ENCODE measurements around the gene POLR3C.

DNA sequence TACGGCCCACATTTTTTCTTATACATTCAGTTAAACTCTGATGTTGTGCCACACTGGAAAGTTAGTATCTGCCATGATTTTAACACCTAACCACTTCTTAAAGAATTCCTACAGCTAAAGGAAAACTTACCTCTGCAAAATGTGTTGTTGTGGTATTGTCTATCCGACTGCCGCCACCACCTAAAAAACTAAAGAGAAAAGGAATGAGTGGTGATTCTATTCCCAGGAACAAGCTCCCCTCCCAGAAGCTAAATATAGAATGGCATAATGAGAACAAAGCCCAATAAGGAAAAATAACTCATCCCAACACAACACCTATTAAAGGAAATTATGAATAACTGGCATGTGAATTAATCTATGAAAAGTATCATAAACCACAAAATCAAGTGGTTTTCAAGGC lies 39.6 kb upstream of the POLR3C start:
- TF ChIP-seq, protein P1, sequence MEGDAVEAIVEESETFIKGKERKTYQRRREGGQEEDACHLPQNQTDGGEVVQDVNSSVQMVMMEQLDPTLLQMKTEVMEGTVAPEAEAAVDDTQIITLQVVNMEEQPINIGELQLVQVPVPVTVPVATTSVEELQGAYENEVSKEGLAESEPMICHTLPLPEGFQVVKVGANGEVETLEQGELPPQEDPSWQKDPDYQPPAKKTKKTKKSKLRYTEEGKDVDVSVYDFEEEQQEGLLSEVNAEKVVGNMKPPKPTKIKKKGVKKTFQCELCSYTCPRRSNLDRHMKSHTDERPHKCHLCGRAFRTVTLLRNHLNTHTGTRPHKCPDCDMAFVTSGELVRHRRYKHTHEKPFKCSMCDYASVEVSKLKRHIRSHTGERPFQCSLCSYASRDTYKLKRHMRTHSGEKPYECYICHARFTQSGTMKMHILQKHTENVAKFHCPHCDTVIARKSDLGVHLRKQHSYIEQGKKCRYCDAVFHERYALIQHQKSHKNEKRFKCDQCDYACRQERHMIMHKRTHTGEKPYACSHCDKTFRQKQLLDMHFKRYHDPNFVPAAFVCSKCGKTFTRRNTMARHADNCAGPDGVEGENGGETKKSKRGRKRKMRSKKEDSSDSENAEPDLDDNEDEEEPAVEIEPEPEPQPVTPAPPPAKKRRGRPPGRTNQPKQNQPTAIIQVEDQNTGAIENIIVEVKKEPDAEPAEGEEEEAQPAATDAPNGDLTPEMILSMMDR (IDR thresholded peaks at IDR 0.05; ENCODE audit: low read depth, low read length): no peak
- no peak for TF ChIP-seq EZH2phosphoT487 (IDR thresholded peaks at IDR 0.05; ENCODE audit: low read depth)

Data from OCI-LY3 (cell line).